Neural cell (in vitro differentiated cells): ENCODE data around the gene BCL2L2.

ENCODE experiments used
- EP300 ChIP-seq: fragments of 450-650 bp; conservative IDR thresholded peaks from 2 replicates; pipeline ENCODE4 v1.6.1; 2014; ENCODE audit warnings: antibody characterized with exemption, mild to moderate bottlenecking, moderate library complexity; ENCODE audit not compliant: poor library complexity, severe bottlenecking
- EZH2 ChIP-seq: fragments of 200-600, 300-800 bp; shearing (Covaris generic), sonication (generic); IDR thresholded peaks from 2 replicates; pipeline ENCODE4 v1.6.1; 2014; ENCODE audit warnings: antibody characterized with exemption, low read length, borderline replicate concordance, mild to moderate bottlenecking; ENCODE audit not compliant: insufficient read depth, poor library complexity, severe bottlenecking
- POLR2AphosphoS5 ChIP-seq: IDR thresholded peaks from 2 replicates; pipeline ENCODE4 v1.6.1; 2012
- TF ChIP-seq, protein P1 (sequence below): fragments of 450-650 bp; IDR thresholded peaks from 2 replicates; pipeline ENCODE4 v1.5.1; 2014; ENCODE audit warnings: antibody characterized with exemption, mild to moderate bottlenecking, moderate library complexity; ENCODE audit not compliant: poor library complexity, severe bottlenecking
- TF ChIP-seq, protein P2 (sequence below): IDR thresholded peaks from 2 replicates; pipeline ENCODE4 v1.6.1; 2012; ENCODE audit warnings: borderline replicate concordance

DNA sequence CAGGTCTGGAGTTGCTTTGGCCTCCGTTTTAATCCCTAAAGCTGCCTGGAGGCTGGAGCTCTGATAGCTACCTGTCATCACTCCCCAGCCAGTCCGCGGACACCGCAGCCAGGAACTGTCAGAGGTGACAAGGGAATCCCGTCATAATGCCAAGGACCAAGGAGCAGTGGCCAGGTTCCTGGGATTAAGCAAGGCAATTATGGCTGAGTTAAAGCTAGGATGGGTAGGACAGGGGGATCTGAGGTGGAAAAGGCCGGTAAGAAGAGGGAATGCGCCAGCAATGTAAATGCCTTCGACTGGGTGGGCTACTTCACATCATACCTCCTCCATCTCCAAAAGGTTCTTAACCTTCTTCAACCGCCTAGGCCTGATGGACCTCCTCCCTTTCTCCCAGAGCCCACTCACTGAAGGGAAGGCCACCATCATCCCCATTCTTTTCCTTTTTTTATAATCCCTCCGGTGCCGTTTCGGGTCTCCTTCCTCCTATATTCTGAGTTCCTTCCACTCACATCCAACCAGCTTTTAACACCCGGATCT is 5.9 kb upstream of the BCL2L2 start:
- TF ChIP-seq, protein P1, sequence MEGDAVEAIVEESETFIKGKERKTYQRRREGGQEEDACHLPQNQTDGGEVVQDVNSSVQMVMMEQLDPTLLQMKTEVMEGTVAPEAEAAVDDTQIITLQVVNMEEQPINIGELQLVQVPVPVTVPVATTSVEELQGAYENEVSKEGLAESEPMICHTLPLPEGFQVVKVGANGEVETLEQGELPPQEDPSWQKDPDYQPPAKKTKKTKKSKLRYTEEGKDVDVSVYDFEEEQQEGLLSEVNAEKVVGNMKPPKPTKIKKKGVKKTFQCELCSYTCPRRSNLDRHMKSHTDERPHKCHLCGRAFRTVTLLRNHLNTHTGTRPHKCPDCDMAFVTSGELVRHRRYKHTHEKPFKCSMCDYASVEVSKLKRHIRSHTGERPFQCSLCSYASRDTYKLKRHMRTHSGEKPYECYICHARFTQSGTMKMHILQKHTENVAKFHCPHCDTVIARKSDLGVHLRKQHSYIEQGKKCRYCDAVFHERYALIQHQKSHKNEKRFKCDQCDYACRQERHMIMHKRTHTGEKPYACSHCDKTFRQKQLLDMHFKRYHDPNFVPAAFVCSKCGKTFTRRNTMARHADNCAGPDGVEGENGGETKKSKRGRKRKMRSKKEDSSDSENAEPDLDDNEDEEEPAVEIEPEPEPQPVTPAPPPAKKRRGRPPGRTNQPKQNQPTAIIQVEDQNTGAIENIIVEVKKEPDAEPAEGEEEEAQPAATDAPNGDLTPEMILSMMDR, result no peak
- TF ChIP-seq, protein P2, sequence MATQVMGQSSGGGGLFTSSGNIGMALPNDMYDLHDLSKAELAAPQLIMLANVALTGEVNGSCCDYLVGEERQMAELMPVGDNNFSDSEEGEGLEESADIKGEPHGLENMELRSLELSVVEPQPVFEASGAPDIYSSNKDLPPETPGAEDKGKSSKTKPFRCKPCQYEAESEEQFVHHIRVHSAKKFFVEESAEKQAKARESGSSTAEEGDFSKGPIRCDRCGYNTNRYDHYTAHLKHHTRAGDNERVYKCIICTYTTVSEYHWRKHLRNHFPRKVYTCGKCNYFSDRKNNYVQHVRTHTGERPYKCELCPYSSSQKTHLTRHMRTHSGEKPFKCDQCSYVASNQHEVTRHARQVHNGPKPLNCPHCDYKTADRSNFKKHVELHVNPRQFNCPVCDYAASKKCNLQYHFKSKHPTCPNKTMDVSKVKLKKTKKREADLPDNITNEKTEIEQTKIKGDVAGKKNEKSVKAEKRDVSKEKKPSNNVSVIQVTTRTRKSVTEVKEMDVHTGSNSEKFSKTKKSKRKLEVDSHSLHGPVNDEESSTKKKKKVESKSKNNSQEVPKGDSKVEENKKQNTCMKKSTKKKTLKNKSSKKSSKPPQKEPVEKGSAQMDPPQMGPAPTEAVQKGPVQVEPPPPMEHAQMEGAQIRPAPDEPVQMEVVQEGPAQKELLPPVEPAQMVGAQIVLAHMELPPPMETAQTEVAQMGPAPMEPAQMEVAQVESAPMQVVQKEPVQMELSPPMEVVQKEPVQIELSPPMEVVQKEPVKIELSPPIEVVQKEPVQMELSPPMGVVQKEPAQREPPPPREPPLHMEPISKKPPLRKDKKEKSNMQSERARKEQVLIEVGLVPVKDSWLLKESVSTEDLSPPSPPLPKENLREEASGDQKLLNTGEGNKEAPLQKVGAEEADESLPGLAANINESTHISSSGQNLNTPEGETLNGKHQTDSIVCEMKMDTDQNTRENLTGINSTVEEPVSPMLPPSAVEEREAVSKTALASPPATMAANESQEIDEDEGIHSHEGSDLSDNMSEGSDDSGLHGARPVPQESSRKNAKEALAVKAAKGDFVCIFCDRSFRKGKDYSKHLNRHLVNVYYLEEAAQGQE, result peak; percentile 7
- no peak for TF ChIP-seq POLR2AphosphoS5
- TF ChIP-seq EP300, result no peak
- no peak for TF ChIP-seq EZH2
